HCT116 (cell line): ENCODE data around the gene NOTCH4. TPM values are rescaled to one million over a fixed set of nuclear protein-coding genes. Genes with fewer than 3 reads are reported as not detected.

Experiments used
- ATAC-seq: fragments of 200-7000 bp; cut with Tn5 transposase; 2 replicates; pipeline ENCODE4 v1.9.1; 2020; ENCODE audit warnings: mild to moderate bottlenecking, moderate library complexity
- BruUV-seq: library from RNA; stranded (reverse); fragments of 400-500 nt; replicated peaks from 2 replicates; lab custom pipeline; 2021; lab: Mats Ljungman, UMichigan
- CTCF ChIA-PET: fragments of 300-600 bp; sonication (Branson Sonifier 250); formaldehyde crosslinking; loops from one replicate; lab custom pipeline; 2021; ENCODE audit warnings: antibody characterized with exemption; lab: Charles Lee
- POLR2A ChIA-PET: fragments of 300-600, 350-600 bp; sonication (Branson Sonifier 250); formaldehyde crosslinking; loops from one replicate; lab custom pipeline; 2021; ENCODE audit warnings: antibody characterized with exemption; lab: Charles Lee
- RAD21 ChIA-PET, 2 experiments: fragments of 300-600 bp; sonication (Branson Sonifier 250); formaldehyde crosslinking; loops; one replicate each; lab custom pipeline; 2023; ENCODE audit warnings: low total read pairs in 2 of 2; ENCODE audit not compliant: uncharacterized antibody in 2 of 2, unreplicated experiment in 2 of 2, low non-redundant PET in 1 of 2; lab: Charles Lee
- DNase-seq: peaks from one replicate; pipeline ENCODE4 v3.0.0-alpha.2; 2010; ENCODE audit warnings: low read depth, low spot score
- H2AFZ ChIP-seq: fragments of 200-600 bp; shearing (Covaris generic), sonication (generic); 2 replicates; pipeline ENCODE4 v1.6.1; 2017; ENCODE audit warnings: low read depth, mixed run types, mixed read lengths, antibody characterized with exemption, low read length; ENCODE audit not compliant: poor library complexity, severe bottlenecking
- H3K27ac ChIP-seq: 2 replicates; pipeline ENCODE4 v1.5.1; 2012; ENCODE audit warnings: low read depth, low read length
- H3K27me3 ChIP-seq: fragments of 200-600 bp; sonication (generic); 2 replicates; pipeline ENCODE4 v1.6.1; 2016; ENCODE audit warnings: mixed run types, low read length, mixed read lengths; ENCODE audit not compliant: insufficient read depth
- H3K36me3 ChIP-seq, 2 experiments: fragments of 200-500 bp in 1 of 2; fragments of 200-600 bp in 1 of 2; sonication (Bioruptor generic) in 1 of 2; sonication (generic) in 1 of 2; 2 replicates each; pipeline versions ENCODE4 v1.5.1 to v1.6.1; 2014 to 2016; ENCODE audit warnings: low read length in 2 of 2, inconsistent platforms in 1 of 2, mixed read lengths in 1 of 2, mixed run types in 1 of 2; ENCODE audit not compliant: insufficient read depth in 2 of 2, control insufficient read depth in 1 of 2
- H3K4me1 ChIP-seq, 2 experiments: fragments of 200-600 bp in 1 of 2; sonication (generic) in 1 of 2; 2 replicates each; pipeline versions ENCODE4 v1.5.1 to v1.6.1; 2012 to 2017; ENCODE audit warnings: low read length in 2 of 2, inconsistent platforms in 1 of 2, mild to moderate bottlenecking in 1 of 2, mixed read lengths in 1 of 2, mixed run types in 1 of 2, moderate library complexity in 1 of 2; ENCODE audit not compliant: insufficient read depth in 2 of 2, control insufficient read depth in 1 of 2
- H3K4me2 ChIP-seq: fragments of 200-600 bp; sonication (generic); 2 replicates; pipeline ENCODE4 v1.6.1; 2017; ENCODE audit warnings: mixed run types, low read length, mixed read lengths
- H3K4me3 ChIP-seq, 2 experiments: fragments of 200-600 bp in 1 of 2; sonication (generic) in 1 of 2; replicated peaks in 1 of 2; 2 replicates each; pipeline ENCODE4 v1.5.1; 2011 to 2016; ENCODE audit warnings: low read length in 2 of 2, control low read depth in 1 of 2, low read depth in 1 of 2, mild to moderate bottlenecking in 1 of 2, mixed read lengths in 1 of 2, mixed run types in 1 of 2
- H3K79me2 ChIP-seq: fragments of 200-600 bp; sonication (generic); 2 replicates; pipeline ENCODE4 v1.6.1; 2017; ENCODE audit warnings: mild to moderate bottlenecking, mixed run types, low read length, moderate library complexity, mixed read lengths; ENCODE audit not compliant: insufficient read depth
- H3K9ac ChIP-seq: fragments of 200-600 bp; sonication (generic); 2 replicates; pipeline ENCODE4 v1.6.1; 2016; ENCODE audit warnings: low read length, mixed read lengths
- H3K9me2 ChIP-seq: fragments of 200-600 bp; sonication (generic), shearing (Covaris generic); 2 replicates; pipeline ENCODE4 v1.6.1; 2017; ENCODE audit warnings: mixed run types, mild to moderate bottlenecking, moderate library complexity; ENCODE audit not compliant: insufficient read depth
- H3K9me3 ChIP-seq, 2 experiments: fragments of 200-500 bp in 1 of 2; fragments of 200-600 bp in 1 of 2; sonication (Bioruptor generic) in 1 of 2; sonication (generic) in 1 of 2; 2 replicates each; pipeline ENCODE4 v1.6.1; 2014 to 2017; ENCODE audit warnings: low read length in 2 of 2, mixed read lengths in 2 of 2, inconsistent platforms in 1 of 2, low read depth in 1 of 2, mild to moderate bottlenecking in 1 of 2, mixed run types in 1 of 2, moderate library complexity in 1 of 2; ENCODE audit not compliant: control insufficient read depth in 1 of 2, insufficient read depth in 1 of 2
- H4K20me1 ChIP-seq: fragments of 200-600 bp; sonication (generic), shearing (Covaris generic); 2 replicates; pipeline ENCODE4 v1.6.1; 2017; ENCODE audit warnings: mixed run types, mild to moderate bottlenecking, moderate library complexity; ENCODE audit not compliant: insufficient read depth
- ATF3 ChIP-seq: IDR thresholded peaks from 2 replicates; pipeline ENCODE4 v1.6.1; 2012
- CEBPB ChIP-seq: IDR thresholded peaks from 2 replicates; pipeline ENCODE4 v1.6.1; 2012; ENCODE audit warnings: low read depth
- CTCF ChIP-seq, 3 experiments: fragments of 200-600 bp in 1 of 3; sonication (generic) in 1 of 3; IDR thresholded peaks in 2 of 3; conservative IDR thresholded peaks in 1 of 3; 2 replicates each; pipeline ENCODE4 v1.5.1; 2012 to 2017; ENCODE audit warnings: low read depth in 2 of 3, low read length in 2 of 3, antibody characterized with exemption in 1 of 3, borderline replicate concordance in 1 of 3, control low read depth in 1 of 3, mild to moderate bottlenecking in 1 of 3, mixed read lengths in 1 of 3, mixed run types in 1 of 3, moderate library complexity in 1 of 3; ENCODE audit not compliant: insufficient read depth in 1 of 3
- ELF1 ChIP-seq: IDR thresholded peaks from 2 replicates; pipeline ENCODE4 v1.6.1; 2012; ENCODE audit warnings: low read depth, borderline replicate concordance
- FOSL1 ChIP-seq: IDR thresholded peaks from 2 replicates; pipeline ENCODE4 v1.6.1; 2012; ENCODE audit warnings: low read depth
- JUND ChIP-seq: IDR thresholded peaks from 2 replicates; pipeline ENCODE4 v1.6.1; 2012
- POLR2A ChIP-seq: IDR thresholded peaks from 2 replicates; pipeline ENCODE4 v1.7.0; 2011; ENCODE audit warnings: borderline replicate concordance; ENCODE audit not compliant: insufficient read depth, insufficient read length; ENCODE audit errors: extremely low read depth
- POLR2AphosphoS5 ChIP-seq: IDR thresholded peaks from 2 replicates; pipeline ENCODE4 v1.6.1; 2011; ENCODE audit warnings: mild to moderate bottlenecking, low read depth, low read length, moderate library complexity
- REST ChIP-seq: IDR thresholded peaks from 2 replicates; pipeline ENCODE4 v1.6.1; 2012; ENCODE audit warnings: low read depth
- SRF ChIP-seq: IDR thresholded peaks from 2 replicates; pipeline ENCODE4 v1.6.1; 2012; ENCODE audit warnings: low read depth
- TCF7L2 ChIP-seq: IDR thresholded peaks from 2 replicates; pipeline ENCODE4 v1.7.0; 2011; ENCODE audit warnings: borderline replicate concordance, inconsistent platforms; ENCODE audit not compliant: insufficient read depth, insufficient read length; ENCODE audit errors: extremely low read depth
- intact Hi-C: fragments of 100-400 bp; cut with micrococcal nuclease; formaldehyde crosslinking; loops from 2 replicates; pipeline ENCODE4 v1.10.0; 2022
- total RNA-seq: library from RNA; stranded (reverse); gene quantifications from one replicate; pipeline ENCODE4 v1.2.1, GENCODE V29; 2021; ENCODE audit not compliant: unreplicated experiment

Gene NOTCH4
- total RNA-seq, 1 experiment from 2014 or later = 0.81 TPM

- Histone ChIP-seq H3K9me2 (no peaks in the 10 kb centered on the region), H3K4me2 (no peak overlapping the region), H2AFZ (no peak overlapping the region), H3K4me3 (no peak overlapping the region), H3K36me3 (no peaks in the 10 kb centered on the region), H3K27ac (no peak overlapping the region), H3K9me3 (no peaks in the 10 kb centered on the region), H4K20me1 (no peaks in the 10 kb centered on the region), H3K4me1 (no peaks in the 10 kb centered on the region), H3K79me2 (no peaks in the 10 kb centered on the region), H3K9ac (no peak overlapping the region), H3K27me3 (no peaks in the 10 kb centered on the region)
- RAD21 ChIA-PET = no interaction called here
- POLR2A ChIA-PET = no interaction called here
- BruUV-seq = no TSS peak
- CTCF ChIA-PET = no interaction called here
- TF ChIP-seq SRF = no peak
- no peak for TF ChIP-seq ELF1
- no peak for TF ChIP-seq REST
- no peak for TF ChIP-seq POLR2A
- TF ChIP-seq POLR2AphosphoS5 = no peak
- no peak for TF ChIP-seq FOSL1
- no peak for TF ChIP-seq CTCF (IDR thresholded peaks at IDR 0.05 in 2 of 3, conservative IDR thresholded peaks at IDR 0.05 in 1 of 3; ENCODE audit: borderline replicate concordance in 1 of 3, insufficient read depth in 1 of 3, low read depth in 2 of 3, low read length in 2 of 3)
- no peak for TF ChIP-seq TCF7L2
- no peak for TF ChIP-seq JUND
- TF ChIP-seq ATF3 = no peak
- no peak for TF ChIP-seq CEBPB
- no peak for ATAC-seq
- no peak for DNase-seq
- intact Hi-C loops = no loop called here
Measured at GRCh38 chr6:32214126-32214525, 9.7 kb downstream of the NOTCH4 start.
